Fibroblast of lung (primary cell): ENCODE measurements around the gene AKAP3. TPM values are rescaled to one million over a fixed set of nuclear protein-coding genes. Genes with fewer than 3 reads are reported as not detected.

ENCODE experiments used
- DNase-seq, 2 donors: peaks; one replicate each; pipeline versions ENCODE4 v3.0.0 to v3.0.0-alpha.2; 2010; ENCODE audit warnings: low read depth in 2 of 2
- H2AFZ ChIP-seq: 2 replicates; pipeline ENCODE4 v1.5.1; 2012; ENCODE audit warnings: low read length, control low read depth, inconsistent platforms
- H3K27ac ChIP-seq: 2 replicates; pipeline ENCODE4 v1.5.1; 2011; ENCODE audit warnings: low read length, control low read depth; ENCODE audit not compliant: insufficient read depth
- H3K27me3 ChIP-seq: 2 replicates; pipeline ENCODE4 v1.5.1; 2011; ENCODE audit warnings: mild to moderate bottlenecking, low read length; ENCODE audit not compliant: control insufficient read depth, insufficient read depth
- H3K36me3 ChIP-seq: 2 replicates; pipeline ENCODE4 v1.5.1; 2011; ENCODE audit warnings: low read length; ENCODE audit not compliant: control insufficient read depth, insufficient read depth
- H3K4me1 ChIP-seq: 2 replicates; pipeline ENCODE4 v1.5.1; 2011; ENCODE audit warnings: low read length; ENCODE audit not compliant: control insufficient read depth, insufficient read depth; ENCODE audit errors: extremely low read depth
- H3K4me2 ChIP-seq: 2 replicates; pipeline ENCODE4 v1.5.1; 2011; ENCODE audit warnings: low read length, control low read depth; ENCODE audit not compliant: insufficient read depth; ENCODE audit errors: extremely low read depth
- H3K4me3 ChIP-seq, 4 experiments: fragments of 200-600 bp in 1 of 4; sonication (generic) in 1 of 4; replicated peaks in 1 of 4; 2 replicates each; pipeline ENCODE4 v1.5.1; 2011 to 2016; ENCODE audit warnings: low read length in 4 of 4, low read depth in 3 of 4, mild to moderate bottlenecking in 3 of 4, control low read depth in 2 of 4, inconsistent platforms in 1 of 4, mixed read lengths in 1 of 4; ENCODE audit not compliant: insufficient read depth in 1 of 4; ENCODE audit errors: control extremely low read depth in 1 of 4
- H3K79me2 ChIP-seq: 2 replicates; pipeline ENCODE4 v1.5.1; 2012; ENCODE audit warnings: mild to moderate bottlenecking, low read length, inconsistent platforms; ENCODE audit not compliant: control insufficient read depth, insufficient read depth
- H3K9ac ChIP-seq: 2 replicates; pipeline ENCODE4 v1.5.1; 2011; ENCODE audit warnings: mild to moderate bottlenecking, low read length, control low read depth; ENCODE audit not compliant: insufficient read depth
- H3K9me3 ChIP-seq: 2 replicates; pipeline ENCODE4 v1.5.1; 2012; ENCODE audit warnings: low read depth, low read length; ENCODE audit not compliant: control insufficient read depth, insufficient read depth
- H4K20me1 ChIP-seq: 2 replicates; pipeline ENCODE4 v1.5.1; 2011; ENCODE audit warnings: low read length; ENCODE audit not compliant: control insufficient read depth, insufficient read depth; ENCODE audit errors: extremely low read depth
- CTCF ChIP-seq, 2 donors: IDR thresholded peaks in 1 of 2; conservative IDR thresholded peaks in 1 of 2; 1 replicate in 1 of 2; 2 replicates in 1 of 2; pipeline ENCODE4 v1.5.1; 2011 to 2012; ENCODE audit warnings: low read length in 2 of 2, control low read depth in 1 of 2, inconsistent platforms in 1 of 2, low read depth in 1 of 2, mild to moderate bottlenecking in 1 of 2
- EZH2 ChIP-seq: IDR thresholded peaks from 2 replicates; pipeline ENCODE4 v1.5.1; 2012; ENCODE audit warnings: low read length, control low read depth, mild to moderate bottlenecking; ENCODE audit errors: missing control alignments
- polyA plus RNA-seq, 2 donors: library from polyadenylated mRNA; depleted of rRNA in 1 of 2; stranded (reverse) in 1 of 2; unstranded in 1 of 2; fragments of >200 nt; gene quantifications; 2 replicates each; pipeline ENCODE4 v1.2.1, GENCODE V29; 2011 to 2012; ENCODE audit warnings: missing spikeins in 1 of 2
- total RNA-seq: library from RNA; depleted of rRNA; stranded (reverse); fragments of >200 nt; gene quantifications from 2 replicates; pipeline ENCODE4 v1.2.1, GENCODE V29; 2014

Gene AKAP3
- total and polyA plus RNA-seq, 2 donors (not counting 1 experiment from before 2014, with no cell fraction given), result 1.1 to 2.8 TPM

- no peaks in the 10 kb centered on the region for H3K9me3 ChIP-seq
- H3K27me3 ChIP-seq, result no peaks in the 10 kb centered on the region
- no peaks in the 10 kb centered on the region for H3K79me2 ChIP-seq
- no peak overlapping the region for H3K4me2 ChIP-seq
- H3K4me3 ChIP-seq, result no peak overlapping the region
- peaks cover 2% of the 10 kb centered on the region for H3K4me1 ChIP-seq
- H3K9ac ChIP-seq, result no peak overlapping the region
- H3K36me3 ChIP-seq, result no peaks in the 10 kb centered on the region
- H4K20me1 ChIP-seq, result no peaks in the 10 kb centered on the region
- no peak overlapping the region for H2AFZ ChIP-seq
- no peak overlapping the region for H3K27ac ChIP-seq
- TF ChIP-seq CTCF (conservative IDR thresholded peaks at IDR 0.05 in 1 of 2, IDR thresholded peaks at IDR 0.05 in 1 of 2; ENCODE audit: low read depth in 1 of 2, low read length in 2 of 2), result no peak
- TF ChIP-seq EZH2, result no peak
- DNase-seq, result no peak
These were observed 5.1 kb downstream of the AKAP3 start for GRCh38 chr12:4643747-4644146.

DNA sequence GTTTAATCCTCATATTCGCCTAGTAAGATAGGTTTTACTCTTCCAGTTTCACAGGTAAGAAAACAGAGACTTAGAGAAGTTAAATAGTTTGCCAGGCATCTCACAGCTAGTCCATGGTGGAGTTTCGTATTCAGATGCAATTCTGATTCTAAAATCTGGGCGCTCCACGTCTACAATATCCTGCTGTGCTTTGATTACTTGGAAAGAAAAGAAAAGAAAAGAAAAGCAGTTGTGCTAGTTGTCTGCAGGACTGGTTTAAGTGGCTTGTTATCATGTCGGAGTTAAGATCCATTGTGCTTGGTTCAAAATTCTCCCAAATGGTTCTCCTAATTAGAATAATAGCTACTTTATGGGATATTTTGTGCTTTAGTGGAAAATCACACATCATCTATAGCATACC, 18.6 kb downstream of the AKAP3 start:
- Histone ChIP-seq H3K4me3 (no peak overlapping the region), H2AFZ (no peak overlapping the region), H3K9me3 (no peaks in the 10 kb centered on the region), H3K9ac (no peak overlapping the region), H4K20me1 (no peaks in the 10 kb centered on the region), H3K36me3 (no peaks in the 10 kb centered on the region), H3K27ac (no peak overlapping the region), H3K4me2 (no peak overlapping the region), H3K27me3 (no peaks in the 10 kb centered on the region), H3K4me1 (no peaks in the 10 kb centered on the region), H3K79me2 (no peaks in the 10 kb centered on the region)
- DNase-seq, result no peak
- no peak for TF ChIP-seq CTCF (conservative IDR thresholded peaks at IDR 0.05 in 1 of 2, IDR thresholded peaks at IDR 0.05 in 1 of 2; ENCODE audit: low read depth in 1 of 2, low read length in 2 of 2)
- TF ChIP-seq EZH2, result no peak

DNA sequence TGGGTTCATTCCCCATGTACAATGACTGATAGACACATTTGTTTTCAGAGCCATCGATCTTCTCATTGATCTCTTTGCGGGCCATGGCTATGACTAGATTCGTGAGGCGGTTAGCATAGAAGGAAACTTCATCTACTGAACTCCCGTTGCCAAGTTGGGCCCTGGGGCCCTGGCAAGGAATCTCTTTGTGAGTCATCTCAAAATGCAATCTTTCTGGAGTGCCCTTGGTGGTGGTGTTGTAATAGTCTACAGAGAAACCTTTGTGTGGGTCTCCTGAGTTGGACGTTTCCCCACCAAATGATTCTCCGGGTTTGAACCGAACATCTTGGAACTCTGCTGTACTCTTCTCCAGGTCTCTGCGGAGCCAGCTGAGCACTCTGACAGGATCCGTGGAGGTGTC, 20.4 kb downstream of the AKAP3 start:
- Histone ChIP-seq H3K27ac (no peak overlapping the region), H4K20me1 (no peaks in the 10 kb centered on the region), H3K9ac (no peak overlapping the region), H3K9me3 (no peaks in the 10 kb centered on the region), H3K36me3 (no peaks in the 10 kb centered on the region), H3K4me1 (no peaks in the 10 kb centered on the region), H3K4me2 (no peak overlapping the region), H2AFZ (no peak overlapping the region), H3K79me2 (no peaks in the 10 kb centered on the region), H3K27me3 (no peaks in the 10 kb centered on the region), H3K4me3 (no peak overlapping the region)
- TF ChIP-seq EZH2, result no peak
- no peak for DNase-seq
